Epidermal melanocyte (primary cell): ENCODE data around the gene PSMB1.

ENCODE experiments used
- DNase-seq: peaks from one replicate; pipeline ENCODE4 v3.0.0; 2011; ENCODE audit warnings: low spot score; ENCODE audit not compliant: insufficient read length

Gene PSMB1

DNA sequence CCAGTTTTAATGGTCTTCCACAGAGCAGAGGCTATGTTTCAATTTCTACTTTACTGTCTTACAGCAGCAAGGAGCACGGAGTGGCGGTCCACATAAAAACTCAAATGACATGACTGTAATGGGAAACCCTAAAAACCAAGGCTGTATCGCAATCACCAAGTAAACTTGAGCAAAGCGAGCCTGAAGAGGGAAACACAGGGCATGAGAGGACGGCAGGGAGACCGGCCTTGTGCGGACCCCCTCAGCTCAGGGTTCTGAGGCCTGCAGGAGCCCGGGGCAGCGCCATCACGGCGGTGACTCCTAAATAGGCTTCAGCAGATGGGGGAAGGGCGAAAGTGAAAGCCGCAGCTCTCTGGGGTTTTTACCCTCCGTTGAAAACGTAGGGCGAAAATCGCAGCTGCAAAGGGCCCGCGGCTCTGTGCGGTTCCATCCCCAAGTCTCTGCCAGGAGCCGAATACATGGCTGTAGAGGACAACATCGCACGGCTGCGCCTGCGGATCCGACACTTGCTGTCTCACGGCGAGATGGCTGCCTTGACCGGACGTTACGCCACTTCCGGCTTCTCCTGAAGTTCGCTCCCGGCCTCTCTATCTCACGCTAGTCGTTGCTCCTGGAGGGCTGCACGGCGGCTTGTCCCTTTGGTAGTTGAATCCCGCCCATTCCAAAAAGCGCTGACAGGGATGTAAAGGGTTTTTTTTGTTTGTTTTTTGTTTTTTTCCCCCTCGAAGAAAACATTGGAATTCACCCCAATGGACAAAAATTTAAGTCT lies at the start of gene PSMB1:
PSMB1 (minus strand) TSS at position 543 of the 769 bp plus-strand sequence; CDS start at position 478, 65 bp downstream.
- DNase-seq = peak; percentile 24

DNA sequence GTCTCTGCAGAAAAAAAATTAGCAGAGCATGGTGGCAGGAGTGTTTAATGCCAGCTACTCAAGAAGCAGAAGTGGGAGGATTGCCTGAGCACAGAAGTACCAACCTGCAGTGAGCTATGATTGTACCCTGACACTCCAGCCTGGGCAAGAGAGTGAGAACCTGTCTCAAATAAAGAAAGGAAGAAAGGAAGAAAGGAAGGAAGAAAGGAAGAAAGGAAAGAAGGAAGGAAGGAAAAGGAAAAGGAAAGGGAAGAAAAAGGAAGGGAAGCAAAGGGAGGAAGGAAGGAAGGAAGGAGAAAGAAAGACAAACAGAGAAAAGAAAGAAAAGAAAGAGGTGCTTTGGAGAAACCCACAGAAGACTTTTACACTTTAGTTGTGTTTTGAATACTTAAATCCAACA lies 44.2 kb upstream of the PSMB1 start:
- no peak for DNase-seq

DNA sequence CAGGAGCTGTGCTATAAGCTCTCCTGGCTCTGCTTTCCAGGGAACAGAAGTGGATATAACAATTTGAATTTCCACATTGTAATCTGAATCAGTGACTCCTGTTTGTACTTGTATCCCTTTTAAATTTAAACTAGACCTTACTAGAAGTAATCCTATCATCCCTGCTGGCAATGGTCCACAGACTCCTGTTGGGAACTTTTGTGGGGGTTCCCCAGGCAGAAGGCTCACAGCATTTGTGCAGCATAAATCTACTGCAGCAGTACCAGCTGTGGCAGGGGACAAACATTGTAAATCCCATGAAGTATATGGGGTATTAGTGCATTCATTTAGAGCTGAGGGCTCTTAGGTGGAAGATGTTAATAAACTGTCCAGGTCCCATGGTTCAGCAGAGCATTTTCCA lies 43.3 kb upstream of the PSMB1 start:
- DNase-seq = no peak

DNA sequence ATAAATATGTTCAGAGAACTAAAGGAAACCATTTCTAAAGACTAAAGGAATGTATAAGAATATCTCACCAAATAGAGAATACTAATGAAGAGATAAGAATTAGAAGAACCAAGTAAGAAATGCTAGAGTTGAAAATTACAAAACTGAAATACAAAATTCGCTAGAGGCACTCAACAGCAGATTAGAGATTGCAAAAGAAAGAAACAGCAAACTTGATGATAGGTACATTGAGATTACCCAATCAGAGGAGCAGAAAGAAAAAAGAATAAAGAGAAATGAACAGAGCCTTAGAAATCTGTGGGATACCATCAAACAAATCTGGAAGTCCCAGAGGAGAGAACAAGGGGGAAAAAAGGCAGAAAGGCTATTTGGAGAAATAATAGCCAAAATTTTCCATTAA lies 37.6 kb upstream of the PSMB1 start:
- DNase-seq = no peak

DNA sequence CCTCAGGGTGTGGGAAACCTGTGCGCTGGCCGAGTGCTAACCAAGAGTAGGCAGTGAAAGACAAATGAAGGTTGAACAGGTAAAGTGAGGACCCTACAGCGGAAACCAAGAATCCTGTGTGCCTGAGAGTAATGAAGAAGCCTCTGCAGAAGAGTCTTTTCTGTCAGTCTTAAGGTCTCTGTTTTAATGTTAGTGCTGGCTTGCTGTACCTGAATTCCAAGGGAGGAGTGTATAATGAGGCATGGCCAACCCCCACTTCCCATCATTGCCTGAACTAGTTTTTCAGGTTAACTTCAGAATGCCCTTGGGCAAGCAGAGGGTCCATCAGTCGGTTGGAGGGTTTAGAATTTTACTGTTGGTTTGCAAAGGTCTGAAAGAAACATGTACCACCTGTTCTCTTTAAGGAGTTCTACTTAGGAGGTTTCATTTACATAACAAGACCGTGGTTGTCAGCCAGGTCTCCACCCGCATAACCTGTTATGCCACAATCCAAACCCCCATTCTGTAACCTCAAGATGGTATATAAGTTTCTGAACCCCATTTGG lies 31.9 kb upstream of the PSMB1 start:
- DNase-seq = no peak

DNA sequence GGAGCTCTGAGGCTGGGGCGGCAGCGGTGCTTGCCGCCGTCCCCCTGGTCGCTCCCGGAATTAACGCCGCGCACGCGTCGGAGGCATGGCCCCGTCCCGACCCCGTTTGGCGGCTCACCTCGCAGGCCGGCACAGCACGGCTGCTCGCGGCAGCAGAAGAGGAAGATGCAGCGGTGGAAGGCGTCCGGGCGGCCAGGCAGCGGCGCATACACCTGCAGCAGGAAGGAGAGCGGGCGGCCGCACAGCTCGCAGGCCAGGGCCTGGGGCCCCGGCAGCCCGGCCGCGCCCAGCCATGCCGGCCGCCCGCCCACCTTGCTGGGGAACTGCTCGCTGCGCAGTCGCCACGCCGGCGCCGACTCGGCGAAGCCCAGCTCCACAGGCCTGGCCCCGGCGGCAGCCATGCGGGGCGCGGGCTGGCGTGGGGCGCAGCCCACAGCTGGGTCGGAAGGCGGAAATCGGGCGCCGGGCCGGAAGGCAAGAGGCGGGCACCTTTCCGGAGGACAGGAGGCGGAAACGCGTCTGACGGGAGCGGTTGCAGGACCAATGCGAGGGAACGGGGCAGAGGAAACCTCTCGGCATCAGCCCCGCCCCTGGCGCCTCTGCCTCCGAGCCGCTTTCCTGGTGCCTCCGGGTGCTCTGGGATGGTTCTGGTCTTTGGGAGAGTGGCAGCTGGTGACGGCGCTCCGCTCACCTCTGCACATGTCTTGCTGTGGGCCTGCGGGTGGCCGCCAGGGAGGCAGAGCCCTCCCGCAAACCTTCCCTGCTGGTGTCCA lies 31.3 kb upstream of the PSMB1 start, which contains the start of gene PDCD2:
PDCD2 (minus strand) TSS at position 457 of the 773 bp plus-strand sequence; CDS start at position 401, 56 bp downstream.
- peak; percentile 89 for DNase-seq

DNA sequence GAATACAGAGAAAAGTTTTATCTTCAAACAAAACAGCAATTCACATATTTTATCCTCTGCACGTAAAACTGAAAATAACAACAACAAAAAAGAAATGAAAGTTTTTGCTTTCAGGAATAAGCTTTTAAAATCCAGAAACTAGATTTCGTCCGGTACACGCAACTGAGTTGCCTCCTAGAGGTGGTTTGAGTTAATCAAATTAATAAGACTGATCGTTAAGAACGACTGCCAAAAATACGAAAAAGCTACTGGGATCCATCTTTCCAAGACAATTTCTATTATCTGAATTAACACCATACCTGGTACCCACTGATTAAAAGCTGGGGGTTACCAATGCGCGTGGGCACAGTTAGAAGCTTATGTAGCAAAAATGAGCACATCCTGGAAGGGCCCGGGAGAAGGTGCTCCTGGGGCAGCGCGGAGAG lies 30.7 kb upstream of the PSMB1 start:
- no peak for DNase-seq

DNA sequence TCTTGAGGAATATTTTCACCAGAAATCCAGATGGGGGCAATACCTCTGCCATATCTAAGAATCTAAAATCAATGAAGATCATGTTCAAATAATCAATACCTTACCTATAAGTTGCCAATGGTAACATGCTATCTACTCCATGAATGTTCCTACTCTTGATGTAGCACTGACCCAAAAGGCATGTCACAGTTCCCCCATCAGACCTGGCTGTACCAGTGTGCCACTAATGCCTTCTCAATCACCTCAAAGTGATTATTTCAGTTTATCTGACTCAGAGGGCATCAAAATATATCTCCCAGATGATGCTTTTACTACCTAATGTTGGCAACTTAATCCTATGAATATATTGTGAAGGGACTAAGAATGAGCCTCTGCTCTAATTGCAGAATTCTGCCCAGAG lies 25.8 kb upstream of the PSMB1 start:
- DNase-seq = no peak

DNA sequence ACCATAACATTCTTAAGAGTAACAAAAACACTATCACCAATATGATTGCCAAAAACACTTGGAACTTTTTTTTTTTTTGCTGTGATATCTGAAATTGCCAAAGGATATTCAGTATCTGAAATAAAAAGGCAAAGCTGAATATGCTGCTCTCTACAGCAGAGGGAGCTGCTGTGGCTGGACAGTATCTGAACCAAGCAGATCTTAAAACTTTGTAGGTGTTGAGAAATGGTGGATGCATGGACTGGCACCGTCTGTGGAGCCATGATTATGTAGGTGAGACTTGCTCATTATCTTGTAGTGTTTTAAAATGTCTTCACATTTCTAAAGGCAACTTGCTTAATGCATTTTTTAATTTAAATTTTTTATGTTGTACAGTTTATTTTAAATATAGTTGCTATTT lies 22.1 kb upstream of the PSMB1 start:
- DNase-seq = no peak

DNA sequence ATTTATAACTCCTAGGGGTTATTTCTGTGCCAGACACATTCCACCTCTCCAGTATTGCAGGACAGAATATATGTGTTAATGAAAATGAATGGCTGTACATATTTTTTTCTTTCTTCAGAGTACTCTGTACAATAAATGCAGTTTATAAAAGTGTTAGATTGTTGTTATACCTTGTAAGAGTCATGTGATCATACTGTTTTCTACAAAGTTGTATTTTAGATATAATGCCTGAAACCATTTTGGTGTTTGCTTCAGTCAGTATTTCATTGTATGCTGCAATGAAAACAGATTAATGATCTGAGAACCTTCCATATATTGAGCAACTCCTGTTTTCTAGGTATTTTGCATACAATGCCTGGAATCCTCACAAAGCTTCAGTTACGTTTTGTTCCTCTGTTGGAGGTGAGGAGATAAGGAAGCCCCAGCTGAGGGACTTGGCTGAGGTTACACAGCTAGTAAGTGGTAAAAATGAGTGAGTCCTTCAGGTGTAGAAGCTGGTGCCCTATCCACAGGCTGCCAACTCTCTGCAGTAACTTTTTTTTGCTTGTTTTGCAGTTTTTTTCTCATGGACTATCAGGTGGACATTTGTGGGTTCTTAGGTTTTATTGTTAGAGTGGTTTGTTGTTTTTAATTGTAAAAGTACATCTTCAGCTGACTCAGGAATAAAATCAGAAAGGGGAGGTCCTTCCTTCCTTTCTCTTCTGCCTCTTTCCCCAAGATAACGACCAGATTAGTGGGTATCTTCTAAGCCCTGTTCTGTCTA lies 19.8 kb upstream of the PSMB1 start:
- DNase-seq = no peak

DNA sequence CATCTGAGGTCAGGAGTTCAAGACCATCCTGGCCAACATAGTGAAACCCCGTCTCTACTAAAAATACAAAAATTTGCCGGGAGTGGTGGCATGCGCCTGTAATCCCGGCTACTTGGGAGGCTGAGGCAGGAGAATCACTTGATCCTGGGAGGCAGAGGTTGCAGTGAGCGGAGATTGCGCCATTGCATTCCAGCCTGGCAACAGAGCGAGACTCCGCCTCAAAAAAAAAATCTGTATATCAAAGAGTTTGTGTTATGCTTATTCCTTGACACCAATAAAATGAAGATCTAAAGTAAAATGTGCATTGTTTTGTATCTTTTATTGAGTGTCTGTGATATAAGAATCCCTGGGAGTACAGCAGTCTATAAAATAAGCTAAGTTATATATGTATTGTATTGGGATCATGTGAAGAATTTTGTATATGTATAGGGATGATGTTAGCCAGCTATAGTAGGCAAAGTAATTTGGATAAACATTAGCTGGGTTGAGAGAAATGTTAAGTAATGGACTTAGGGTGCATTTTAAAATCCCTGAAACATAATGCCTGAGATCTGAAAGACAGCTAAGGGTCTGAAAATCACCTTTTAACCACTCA lies 11.9 kb upstream of the PSMB1 start:
- no peak for DNase-seq

DNA sequence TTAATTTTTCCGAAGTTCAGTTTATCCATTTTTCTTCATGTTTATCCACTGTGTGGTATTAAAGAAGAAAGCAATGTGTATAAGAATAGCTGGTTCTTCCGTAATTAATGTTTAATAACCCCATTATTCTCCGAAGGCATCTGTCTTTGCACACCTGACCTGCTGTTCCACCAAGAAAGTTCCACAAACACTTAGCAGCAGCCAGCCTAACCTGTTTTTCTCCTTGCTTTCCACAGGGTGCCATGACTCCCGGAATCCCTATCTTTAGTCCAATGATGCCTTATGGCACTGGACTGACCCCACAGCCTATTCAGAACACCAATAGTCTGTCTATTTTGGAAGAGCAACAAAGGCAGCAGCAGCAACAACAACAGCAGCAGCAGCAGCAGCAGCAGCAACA lies 8.4 kb upstream of the PSMB1 start:
- DNase-seq = no peak

DNA sequence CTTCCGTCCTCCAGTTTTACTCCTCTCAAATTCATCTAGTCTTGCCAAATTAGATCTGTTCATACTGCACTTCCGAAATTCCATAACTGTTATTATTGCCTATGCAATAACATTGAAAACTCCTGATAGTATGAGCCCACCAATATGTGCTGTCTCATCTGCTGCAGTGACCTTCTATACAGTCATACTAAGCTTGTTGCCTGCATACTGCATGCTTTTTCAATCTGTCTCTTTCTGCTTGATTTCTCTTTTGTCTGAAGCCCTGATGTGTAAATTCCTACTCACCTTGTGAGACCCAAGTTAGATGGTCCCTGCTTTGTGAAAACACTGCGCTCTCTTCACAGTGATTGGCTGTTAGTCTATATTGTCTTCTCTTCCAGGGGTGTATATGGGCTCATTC lies 2.2 kb upstream of the PSMB1 start:
- DNase-seq = no peak

DNA sequence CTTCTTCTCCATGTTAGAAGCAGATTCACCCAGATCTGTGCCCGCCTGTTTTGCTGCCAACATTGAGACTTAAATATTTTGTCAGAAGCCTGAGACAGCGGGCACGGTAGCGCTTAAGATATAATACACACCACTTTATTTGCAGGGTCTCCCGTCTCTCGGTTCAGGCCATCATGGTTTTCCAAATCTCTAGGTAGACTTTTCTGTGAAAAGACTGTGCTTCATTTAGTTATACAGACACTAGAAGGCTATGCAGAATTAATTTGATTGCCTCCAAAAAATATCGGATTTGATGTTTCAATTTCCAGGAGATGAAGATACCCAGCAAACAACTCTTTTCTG lies 1.7 kb upstream of the PSMB1 start:
- no peak for DNase-seq

DNA sequence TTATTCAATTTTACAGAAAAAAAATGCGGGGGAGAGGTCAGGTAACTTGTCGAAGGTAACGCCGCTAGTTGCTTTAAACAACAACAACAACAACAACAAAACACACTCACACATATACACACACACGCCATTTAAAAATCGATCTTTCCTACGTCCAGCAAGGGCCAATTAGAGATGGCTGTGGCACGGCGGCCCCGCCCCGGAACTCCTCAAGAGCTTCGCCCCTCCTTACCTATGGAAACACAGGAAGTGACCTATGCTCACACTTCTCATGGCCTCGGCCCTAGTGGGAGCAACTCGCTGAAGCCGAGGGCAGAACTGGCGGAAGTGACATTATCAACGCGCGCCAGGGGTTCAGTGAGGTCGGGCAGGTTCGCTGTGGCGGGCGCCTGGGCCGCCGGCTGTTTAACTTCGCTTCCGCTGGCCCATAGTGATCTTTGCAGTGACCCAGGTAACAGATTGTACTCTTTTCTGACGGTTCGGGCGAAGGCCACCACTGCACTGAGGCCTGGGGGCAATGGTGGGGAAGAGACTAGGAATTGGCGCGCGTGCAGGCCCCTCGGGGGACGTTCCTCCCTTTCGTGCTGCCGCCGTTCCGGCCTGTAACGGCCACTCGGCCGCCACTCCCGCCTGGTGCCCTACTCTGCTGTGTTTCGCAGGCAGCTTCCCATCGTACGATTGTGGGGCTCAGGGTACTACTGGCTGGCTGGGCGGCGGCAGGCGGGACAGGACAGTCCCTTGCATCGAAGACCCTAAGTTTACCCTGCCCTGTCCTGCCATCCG lies 1.1 kb upstream of the PSMB1 start, which contains the start of gene TBP:
TBP (plus strand) TSS at position 357 of the 783 bp plus-strand sequence. CDS start 2,661 bp downstream, outside the sequence.
- peak; percentile 88 for DNase-seq

DNA sequence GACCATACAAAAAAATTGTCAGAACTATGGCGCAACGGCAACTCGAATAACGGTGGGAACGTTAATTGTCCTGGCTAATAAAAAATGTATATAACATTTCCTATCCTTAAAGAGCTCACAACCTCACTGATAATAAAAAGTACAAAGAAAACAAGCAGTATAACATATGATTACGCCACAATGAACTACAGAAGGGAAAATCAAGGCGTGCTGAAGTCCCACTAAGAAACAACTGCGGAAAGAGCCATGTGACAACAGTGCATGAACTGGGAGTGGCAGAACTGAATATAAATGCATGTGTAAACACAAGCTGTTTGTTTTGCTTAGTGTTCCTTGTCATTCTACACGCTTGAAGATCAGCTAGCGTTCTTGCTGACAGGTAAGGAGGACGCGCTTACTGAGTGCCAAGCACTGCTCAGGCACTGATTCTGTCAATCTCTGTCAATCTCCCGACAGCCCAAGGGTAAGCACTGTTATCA lies 466 bp upstream of the PSMB1 start:
- DNase-seq = no peak

DNA sequence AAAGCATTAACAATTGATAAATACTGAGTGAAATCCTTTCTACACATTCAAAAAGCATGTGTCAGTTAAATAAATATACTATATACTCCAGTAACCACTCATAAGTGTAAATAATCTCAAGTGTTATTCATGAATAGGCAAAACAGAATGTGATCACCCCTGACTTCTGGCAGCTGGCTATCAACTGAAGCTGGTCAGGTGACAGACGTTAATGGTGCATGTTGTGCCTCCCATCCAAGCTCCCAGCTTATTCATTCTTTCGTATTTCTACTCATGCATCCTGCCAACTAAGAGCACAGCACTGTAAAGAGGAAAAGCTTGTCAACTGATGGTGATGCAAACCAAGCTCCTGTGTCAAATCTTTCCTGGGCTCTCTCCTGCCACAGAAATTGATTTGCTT lies 7.7 kb downstream of the PSMB1 start:
- DNase-seq = no peak

DNA sequence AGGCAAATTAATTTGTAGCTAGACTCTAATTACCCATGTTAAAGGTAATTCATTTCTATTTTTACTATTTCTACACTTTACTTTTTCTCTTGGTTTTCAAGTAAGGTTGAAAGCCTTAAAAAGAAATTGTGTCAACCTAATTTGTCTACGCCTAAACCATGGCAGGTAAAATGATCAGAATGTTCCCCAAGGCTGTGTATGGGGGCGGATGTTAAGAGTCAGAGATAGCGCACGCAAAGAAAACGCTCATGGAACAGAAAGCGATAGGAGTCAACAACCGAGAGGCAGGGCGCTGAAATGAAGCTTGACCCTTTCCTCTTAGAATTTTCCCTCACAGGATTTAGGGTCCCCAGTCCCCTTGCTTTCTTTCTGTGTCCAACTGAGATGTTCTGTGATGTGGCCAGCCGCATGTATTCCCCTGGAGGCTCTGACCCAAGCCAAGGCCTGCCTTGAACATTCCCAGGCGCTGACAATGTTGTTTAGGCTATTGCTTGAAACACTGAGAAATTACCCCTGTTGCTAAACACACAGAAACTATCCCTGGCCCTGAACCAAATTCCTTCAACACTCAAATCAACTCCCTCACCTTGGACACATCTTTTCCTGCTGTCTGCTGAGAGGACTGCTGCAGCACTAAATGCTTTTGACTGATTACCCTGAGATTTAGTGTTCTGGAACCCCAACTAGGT lies 10.9 kb downstream of the PSMB1 start:
- DNase-seq = no peak

DNA sequence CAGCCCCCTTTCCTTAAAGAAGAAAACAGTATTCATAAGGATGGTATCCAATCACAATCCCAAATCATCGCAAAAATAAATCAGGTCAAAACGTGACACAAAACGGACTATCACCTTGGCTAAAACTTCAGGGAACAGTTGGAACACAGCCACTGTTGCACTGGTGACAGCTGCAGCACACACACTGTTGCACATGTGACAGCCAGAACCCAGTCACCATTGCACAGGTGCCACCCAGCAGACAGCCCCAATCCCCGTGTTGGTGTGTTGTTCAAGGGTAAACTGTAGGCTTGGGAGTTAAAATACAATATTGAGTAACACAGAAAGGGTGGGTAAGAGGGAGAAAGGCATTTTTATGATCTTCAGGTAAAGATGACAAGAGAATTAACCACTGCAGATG lies 15.8 kb downstream of the PSMB1 start:
- DNase-seq = no peak

DNA sequence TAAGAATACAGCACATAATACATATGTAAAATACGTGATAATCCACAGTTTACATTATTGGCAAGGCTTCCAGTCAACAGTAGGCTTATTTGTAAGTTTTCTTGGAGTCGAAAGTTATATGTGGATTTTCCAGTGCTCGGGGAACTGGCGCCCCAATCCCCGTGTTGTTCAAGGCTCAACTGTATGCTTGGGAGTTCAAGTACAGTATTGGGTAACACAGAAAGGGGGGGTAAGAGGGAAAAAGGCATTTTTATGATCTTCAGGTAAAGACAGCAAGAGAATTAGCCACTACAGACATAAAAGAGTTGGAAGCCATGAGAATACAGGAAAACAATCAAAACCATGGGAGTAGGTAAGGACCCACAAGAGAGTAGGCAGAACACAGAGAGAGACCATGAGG lies 16.4 kb downstream of the PSMB1 start:
- no peak for DNase-seq
